Measurements from ENCODE around the gene TXNIP.

- TF ChIP-seq CTCF (conservative IDR thresholded peaks at IDR 0.05; ENCODE audit: low read depth, low read length) = no peak
- no peak for TF ChIP-seq EZH2 (IDR thresholded peaks at IDR 0.05; ENCODE audit: borderline replicate concordance, low read depth, low read length, poor library complexity, severe bottlenecking)
These were observed 4.5 kb downstream of the TXNIP start for GRCh38 chr1:145991735-145992412.
